HG02870 (cell line): ENCODE data around the gene OPCML.

Source experiments
- ATAC-seq: cut with Tn5 transposase; IDR thresholded peaks from one replicate; pipeline ENCODE4 v1.9.1; 2021; ENCODE audit warnings: mild to moderate bottlenecking, moderate library complexity; ENCODE audit not compliant: unreplicated experiment

Gene OPCML

DNA sequence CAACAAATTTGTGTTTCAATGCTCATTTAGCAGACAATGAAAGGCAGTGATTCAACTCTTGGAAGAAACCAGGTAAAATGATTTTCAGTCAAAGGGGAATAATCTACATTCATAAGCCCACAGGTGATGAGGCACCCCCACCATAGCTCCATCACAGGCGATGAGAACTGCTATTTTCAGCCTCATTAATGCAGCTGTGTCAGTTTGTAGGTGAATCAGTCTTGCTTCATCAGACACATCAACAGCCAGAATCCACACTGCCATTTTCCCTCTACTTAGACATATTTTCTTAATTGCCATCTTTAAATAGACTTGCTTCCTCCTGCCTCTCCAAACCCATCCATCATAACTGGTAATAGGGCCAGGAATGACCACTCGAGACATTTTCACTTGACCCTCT lies 701.0 kb downstream of the OPCML start:
- ATAC-seq, result no peak

DNA sequence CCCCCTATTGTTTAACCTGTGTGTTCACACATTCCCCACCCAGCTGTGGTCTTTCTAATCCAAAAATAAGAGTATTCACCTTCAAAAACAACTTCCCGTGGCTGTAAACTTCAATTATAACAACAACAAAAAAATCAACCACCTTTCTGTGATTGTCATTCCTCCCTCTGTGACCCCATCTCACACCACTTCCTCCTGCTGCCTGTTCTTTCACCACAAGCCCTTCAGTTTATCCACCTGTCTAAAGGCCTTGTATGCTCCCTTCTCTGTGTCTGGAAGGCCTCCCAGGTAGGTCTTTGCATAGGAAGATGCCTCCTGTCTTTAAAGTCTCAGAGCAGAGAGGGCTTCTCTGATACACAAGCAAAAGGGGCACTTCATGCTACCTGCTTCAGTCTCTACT lies 707.7 kb downstream of the OPCML start:
- ATAC-seq, result no peak

DNA sequence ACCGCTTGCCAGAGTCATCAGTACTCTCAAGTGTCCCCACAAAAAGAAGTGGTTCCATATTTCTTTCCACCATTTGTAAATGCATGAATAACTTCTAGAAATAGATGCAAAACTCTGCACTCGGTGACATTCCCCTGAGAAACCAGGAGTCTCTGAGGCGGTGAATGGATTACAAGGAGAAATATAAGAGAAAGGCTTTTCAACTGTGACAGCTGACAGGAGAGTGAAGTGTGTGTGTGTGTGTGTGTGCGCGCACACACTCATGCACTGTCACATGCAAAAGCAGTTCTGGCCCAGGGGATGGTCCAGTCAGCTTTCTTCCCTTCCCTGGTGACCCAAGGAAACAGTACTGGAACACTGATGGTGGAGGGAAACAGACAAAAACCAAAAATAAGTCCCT lies 710.0 kb downstream of the OPCML start:
- no peak for ATAC-seq

DNA sequence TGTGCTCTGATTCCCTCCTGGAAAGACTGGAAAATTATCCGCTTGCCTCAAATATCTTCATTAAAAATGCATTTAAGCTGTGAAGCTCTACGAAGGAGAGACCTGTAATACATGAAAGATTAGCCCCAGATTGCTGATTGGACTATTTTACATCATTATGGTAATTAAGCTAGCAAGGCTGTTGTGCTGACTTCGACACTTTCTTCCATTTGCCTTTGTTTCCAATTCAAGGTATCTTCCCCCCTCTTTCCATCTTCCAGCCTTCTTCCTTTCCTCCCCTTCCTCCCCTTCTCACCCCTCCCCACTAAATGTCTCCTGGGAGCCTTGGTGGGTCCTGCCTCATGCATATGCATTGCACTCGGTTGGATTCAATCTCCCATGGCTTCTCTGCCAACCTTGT lies 710.8 kb downstream of the OPCML start:
- no peak for ATAC-seq

DNA sequence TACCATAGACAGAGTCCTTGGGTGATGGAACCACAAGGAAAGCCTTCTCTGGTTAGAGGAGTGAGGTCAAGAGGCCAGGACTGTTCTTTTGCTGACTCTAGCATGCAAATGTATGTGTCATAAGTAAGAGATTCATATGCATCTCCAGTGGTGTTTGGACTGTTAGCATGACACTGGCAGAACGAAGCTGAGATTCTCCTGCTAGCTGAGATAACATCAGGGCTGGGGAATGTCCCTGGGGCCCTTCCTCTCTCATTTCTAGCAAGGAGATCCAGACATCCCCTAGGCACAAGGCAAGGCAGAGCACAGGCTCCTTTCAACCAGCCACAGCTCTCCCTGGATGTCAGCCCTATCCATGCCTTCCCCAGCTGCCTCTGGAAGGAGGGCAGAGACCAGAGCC lies 711.3 kb downstream of the OPCML start:
- no peak for ATAC-seq

DNA sequence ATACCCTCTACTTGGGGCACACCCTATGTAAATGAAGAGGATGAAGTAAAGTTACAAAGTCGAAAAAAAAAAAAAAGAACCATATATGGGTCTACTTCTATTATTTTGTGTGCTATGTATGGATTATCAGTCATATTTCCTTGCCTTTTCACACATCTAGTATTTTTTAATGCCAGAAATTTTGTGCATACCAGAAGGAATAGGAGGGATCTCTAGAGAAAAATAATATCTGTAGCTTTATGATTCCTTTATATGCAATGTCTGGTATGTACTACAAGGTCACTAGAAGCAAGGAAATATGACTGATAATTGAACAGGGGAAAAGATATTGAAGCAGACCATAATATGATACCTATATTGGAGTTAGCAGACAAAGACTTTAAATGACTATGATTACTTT lies 713.4 kb downstream of the OPCML start:
- no peak for ATAC-seq

DNA sequence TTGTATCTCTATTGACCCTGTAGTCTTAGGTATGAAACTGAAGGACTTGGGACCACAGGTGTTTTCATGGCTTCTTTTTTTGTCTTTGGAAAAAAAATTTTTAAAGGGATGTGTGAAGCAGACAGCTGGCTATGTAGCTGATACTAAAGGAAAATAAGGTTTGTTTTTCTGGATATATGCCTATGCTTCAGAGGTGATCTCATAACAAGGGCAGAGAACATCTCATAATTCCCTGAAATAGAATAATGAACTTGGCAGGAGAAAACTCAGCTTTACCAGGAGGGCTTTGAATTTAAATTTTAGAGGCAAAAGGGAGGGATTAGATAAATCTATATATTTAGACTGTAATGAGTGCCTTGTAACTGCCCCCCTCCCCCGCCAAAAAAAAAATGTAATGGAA lies 714.9 kb downstream of the OPCML start:
- no peak for ATAC-seq

DNA sequence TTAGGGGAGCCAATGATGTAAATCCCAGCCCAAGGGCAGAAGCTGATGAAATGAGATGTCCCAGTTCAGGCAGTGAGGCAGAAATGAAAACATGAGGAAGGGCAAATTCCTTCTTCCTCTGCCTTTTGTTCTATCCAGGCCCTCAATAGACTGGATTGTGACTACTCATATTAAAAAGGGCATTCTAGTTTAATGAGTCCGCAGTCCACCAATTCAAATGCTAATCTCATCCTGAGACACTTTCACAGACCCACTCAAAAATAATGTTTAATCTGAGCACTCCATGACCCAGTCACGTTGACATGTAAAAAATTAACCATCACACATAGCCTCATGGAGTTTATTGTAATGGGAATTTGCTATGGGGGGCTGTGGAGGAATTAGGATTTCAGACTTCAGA lies 717.9 kb downstream of the OPCML start:
- no peak for ATAC-seq

DNA sequence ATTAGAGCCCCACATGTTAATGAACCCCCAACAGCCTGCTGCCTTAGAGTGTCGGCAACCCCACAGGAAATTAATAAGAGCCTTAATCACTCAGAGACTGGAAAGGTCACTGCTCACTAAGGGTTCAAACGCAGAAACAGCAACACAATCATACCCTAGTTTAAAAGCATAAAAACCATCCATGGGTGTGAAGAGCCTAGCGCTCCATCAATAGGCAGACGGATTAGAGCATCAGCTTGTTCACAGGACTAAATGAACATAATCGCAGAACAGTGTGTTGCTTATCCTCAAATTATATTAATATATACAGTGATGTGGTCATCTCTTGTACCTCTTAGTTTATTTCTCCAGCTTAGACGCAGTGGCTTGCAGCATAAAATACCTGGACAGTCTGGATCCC lies 720.7 kb downstream of the OPCML start:
- no peak for ATAC-seq

DNA sequence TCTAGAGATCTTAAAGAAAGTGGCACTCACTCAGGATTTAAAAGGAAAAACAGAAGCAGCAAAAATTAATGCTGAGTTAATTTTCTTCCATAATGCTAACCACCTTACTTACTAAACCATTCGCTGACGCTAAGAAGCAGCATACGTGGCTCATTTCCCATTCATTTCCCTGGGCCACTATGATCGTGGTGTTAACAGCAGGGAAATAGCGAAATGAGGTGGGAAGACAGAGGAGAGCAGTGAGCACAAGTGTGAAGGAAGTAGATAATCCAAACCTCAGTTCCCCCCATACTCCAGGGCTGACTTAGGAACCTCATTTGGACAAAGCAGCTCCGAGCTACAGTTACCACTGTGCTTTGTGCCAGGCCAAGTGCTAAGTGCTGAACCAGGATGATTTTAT lies 723.2 kb downstream of the OPCML start:
- no peak for ATAC-seq

DNA sequence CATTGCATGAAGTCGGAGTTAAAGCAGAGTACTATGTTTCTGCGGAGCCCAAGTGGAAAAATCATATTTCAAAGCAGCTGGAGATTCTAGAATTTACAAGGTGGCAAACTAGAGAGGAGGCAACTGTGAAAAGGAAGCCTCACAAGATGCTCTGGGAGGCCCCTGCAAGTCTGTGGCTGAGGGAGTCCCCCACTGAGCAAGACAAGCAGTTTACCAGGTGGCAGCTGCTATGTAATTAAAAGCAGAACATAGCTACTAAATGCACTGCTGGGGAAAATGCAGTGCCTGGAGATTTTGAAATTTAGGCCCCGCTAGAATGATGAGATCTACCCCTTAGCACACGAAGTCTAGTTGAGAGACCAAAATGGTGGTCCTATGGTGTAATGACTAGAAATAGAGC lies 728.0 kb downstream of the OPCML start:
- no peak for ATAC-seq

DNA sequence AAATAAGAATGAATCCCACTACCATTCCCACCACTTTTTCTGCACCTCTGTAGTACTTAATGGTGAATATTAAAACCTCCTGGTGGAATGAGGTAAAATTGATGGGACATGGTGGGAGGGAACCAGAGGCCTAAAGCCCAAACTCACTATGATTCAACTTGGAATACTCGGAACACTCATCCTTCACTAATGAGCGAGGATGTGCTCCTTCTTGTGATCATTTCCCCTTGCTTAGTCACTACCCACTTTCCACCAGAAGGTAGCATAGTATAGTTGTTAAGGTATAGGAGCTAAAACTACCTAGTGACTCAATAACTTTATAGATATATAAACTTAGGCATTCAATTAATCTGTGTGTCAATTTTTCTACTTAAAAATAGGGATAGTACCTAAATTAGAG lies 728.9 kb downstream of the OPCML start:
- ATAC-seq, result no peak

DNA sequence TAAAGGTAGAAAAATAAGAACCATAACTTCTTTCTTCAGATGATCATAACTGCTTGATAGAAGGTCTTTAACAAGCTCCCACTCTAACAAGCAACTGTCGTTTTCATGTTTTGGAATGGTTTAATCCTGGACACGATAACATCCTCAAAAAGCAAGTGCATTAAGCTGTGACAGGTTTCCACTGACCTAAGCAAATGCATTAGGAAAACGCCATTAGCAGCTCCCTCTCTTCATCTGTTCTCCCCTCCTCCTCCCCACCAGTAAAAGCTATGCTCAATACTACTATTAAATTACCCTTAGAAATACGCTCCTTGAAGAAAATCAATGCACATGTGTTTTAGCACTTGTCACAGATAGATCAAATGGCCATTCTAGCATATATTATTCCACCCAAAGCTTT lies 729.4 kb downstream of the OPCML start:
- no peak for ATAC-seq

DNA sequence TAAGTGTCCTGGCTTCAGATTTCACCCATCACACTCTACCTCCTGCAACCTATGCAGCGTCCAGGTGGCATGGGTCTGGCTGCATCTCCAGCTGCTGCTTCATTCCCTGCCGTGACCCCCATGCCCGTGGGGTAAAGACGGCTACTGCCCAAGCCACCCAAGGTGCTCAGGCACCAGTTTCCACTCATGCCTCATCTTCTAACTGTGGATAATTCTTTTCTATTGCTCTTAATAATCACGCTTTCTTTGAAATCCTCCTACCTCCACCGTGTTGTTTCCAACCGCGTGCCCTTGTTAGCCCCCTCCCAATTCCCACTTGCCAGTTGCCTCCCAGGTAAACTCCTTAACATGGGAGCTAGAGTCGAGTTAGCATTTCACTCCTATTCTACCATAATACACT lies 738.5 kb downstream of the OPCML start:
- no peak for ATAC-seq

DNA sequence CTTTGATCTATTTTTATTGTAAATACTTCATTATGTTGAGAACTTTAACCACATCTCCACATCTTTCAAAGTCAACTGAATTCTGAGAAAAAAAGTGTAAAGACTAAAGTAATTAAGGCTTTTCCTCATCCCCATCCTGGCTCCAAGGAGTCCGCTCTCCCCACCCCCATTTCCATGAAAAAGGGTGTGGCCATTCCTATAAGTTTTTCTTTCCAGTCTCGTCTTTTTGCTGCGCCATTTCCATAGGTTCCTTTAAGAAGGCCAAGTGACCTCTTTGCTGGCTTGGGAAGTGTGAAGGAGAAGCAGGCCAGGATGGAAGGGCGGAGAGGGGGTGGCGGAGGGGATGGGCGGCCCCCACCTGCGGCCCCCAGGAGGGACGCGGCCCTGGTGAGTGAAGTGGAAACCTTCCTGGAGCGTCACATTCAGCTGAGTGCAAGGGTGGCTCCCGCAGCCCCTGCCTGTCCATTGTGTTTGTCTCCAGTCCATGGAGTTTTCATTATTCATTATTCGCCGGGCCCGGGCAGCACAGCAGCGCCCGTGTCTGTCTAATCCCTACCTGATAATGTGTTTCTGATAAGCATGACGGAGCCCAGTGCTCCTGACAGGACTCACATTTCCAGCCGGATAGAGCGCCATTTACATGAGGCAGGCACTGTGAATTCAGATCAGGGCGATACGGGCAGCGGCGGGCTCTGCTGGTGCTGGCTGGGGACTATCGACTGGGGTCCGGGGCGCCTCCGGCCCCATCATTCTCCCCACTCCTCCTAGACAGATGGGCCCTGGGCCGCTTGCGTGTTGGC lies 739.8 kb downstream of the OPCML start:
- ATAC-seq, result no peak

DNA sequence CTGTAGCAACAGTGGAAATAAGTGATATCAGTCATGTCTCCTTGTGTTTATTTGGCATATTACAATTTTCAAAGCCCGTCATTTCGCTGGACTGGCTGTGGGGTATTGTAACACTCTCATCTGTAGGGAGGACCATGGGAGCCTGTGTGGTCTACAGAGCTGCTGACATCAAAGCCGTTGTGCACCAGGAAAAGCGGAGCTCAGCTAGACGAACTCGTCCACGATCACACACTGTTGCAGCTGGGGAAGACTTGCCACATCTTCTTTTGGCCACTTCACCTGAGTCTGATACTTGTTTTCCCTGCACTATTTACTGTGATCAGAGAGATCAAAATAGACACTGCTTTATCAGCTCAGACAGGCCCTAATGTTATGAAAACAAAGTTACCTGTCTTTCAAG lies 741.3 kb downstream of the OPCML start:
- ATAC-seq, result no peak

DNA sequence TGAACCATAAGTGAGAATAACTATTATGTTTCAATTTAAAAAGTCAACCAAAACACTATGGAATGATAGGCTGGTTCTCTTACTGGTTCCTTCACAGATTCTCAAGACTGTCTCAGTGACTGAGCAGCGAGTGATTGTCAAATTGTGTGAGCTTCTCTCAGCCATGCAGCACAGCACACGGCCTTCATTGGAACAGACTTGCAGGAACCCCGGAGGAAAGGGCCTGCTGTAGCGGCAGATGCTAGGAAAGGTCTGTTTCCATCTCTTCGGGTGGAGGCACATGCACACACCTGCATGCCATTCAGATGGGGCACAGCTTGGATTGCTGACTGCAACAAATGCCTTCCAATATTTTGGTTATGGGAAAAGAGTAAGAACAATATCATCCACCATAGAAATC lies 741.8 kb downstream of the OPCML start:
- no peak for ATAC-seq

DNA sequence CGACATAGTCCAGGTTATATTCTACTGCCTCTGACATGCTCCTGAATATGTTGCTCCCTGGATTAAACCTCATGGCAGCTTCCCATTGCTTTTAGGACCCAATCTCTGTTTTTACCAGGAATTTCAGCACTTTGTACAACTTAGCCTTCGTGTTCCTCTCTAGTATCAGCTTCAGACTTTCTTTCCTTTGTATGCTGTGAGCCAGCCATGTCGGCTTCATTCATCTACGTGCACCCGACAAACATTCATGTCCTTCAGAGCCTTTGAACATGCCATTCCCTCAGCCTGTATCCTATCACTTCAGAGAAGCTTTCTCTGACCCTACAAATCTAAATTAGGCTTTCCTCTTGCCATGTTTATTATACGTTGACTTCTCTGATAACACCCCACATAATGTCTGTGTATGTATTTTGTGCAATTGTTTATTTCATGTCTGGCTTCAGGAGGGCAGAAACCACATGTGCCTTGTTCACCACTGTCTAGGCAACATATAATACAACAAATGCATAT lies 743.4 kb downstream of the OPCML start:
- no peak for ATAC-seq

DNA sequence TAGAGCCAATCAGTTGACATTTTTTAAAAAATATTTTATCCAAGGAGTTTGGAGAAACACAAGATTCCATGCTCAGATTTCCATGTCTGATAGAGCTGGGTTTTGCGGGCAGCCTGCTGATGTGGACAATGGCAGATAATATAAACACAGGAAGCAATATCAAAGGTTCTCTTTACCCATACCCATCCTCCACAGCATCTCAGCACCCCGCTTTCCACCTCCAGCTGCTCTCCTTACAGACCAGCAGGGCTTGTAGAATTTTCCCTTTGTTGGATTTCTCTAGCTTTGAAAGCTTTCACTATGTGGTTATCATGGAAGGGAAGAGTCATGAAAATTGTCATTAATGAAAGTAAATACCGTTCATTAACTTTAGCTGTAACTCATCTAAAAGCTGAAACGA lies 746.4 kb downstream of the OPCML start:
- ATAC-seq, result no peak

DNA sequence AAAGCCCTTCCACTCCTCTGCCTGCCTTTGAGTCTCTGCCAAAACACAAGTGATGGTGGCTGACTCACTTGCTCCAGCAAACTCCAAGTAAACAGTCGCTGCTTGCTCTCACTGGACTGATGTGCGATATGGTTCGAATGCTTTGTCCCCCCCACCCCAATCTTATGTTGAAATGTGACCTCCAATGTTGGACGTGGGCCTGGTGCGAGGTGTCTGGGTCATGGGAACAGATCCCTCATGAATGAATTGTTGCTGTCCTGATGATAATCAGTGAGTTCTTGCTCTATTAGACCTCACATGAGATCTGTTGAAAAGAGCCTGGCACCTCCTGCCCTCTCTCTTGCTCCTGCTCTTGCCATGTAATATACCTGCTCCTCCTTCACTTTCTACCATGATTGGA lies 747.9 kb downstream of the OPCML start:
- ATAC-seq, result no peak

DNA sequence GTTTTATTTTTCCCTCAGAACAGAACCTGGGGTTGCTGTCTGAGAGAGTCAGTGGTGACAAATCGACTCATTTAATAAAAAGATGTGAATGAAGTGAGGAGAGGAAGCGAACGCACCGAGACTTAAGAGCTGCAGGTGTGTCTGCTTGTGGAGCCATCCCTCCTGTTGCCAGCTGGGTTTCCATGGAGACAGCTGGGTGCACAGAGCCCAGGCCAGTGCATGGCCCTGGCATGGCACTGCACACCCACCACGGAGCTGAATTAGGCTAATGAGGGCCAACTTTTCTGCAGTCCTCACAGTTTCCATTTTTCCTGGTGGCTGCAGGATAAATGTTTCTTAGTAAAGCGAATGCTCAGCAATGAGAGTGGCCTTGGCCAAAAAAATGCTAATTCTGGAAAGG lies 750.2 kb downstream of the OPCML start:
- ATAC-seq, result no peak

DNA sequence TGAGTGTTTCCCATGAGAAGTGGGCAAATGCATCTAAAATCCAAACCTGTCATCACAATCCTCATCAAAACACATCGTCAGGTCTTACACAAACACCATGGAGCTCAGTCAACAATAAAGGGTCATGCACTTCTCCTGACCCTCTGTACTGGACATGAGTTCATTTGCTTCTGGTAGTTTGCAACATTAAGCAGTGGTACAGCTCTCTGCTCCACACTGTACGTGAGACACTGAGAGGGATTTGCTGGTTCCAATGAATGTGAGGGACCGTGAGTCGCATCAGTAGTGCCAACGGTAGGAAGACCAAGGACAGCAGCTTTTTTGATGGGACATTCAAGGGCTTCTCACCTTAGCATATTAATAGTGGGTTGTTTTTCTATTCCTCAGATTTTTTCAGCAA lies 752.3 kb downstream of the OPCML start:
- ATAC-seq, result no peak

DNA sequence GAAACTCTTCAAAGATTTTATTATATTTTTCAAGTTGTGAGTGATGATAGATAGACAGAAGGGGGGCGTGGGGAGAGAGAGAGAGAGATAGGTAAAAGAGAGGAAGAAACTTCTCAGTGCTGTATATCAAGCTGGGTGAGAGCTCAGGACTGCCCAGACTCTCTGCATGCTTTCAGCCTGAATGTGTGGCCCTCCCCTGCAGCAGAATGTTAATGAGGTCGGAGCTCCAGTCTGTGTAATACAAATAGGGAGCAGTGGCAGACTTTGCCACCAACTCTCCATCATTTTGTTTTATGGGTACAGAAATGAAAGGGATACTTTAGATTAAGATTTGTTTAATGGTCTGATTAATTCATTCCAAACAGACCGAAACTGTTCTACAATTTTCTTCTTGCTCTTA lies 752.8 kb downstream of the OPCML start:
- ATAC-seq, result no peak
